ENCODE results near the gene NOS3.
A peak's percentile ranks its signal among the peaks of the same experiment; 100 is the strongest.

- TF ChIP-seq CTCF (tag by site-specific recombination; IDR thresholded peaks at IDR 0.05) (peak; percentile 80), ZNF398 (tag by site-specific recombination; IDR thresholded peaks at IDR 0.05) (peak; percentile 26; the same call in 1 of the 2 replicates), PBX3 (CRISPR knock-in tag; IDR thresholded peaks at IDR 0.05) (no peak), MEIS1 (CRISPR knock-in tag; IDR thresholded peaks at IDR 0.05; ENCODE audit: borderline replicate concordance) (no peak), ZNF561 (tag by site-specific recombination; IDR thresholded peaks at IDR 0.05; ENCODE audit: borderline replicate concordance) (no peak)
These were observed 16.1 kb upstream of the NOS3 start for GRCh38 chr7:150974468-150975391.

Data from HEK293 (cell line).